Epithelial cell of esophagus (primary cell): ENCODE data around the gene DNAH6.

ENCODE experiments used
- DNase-seq: peaks from one replicate; pipeline ENCODE4 v3.0.0; 2010; ENCODE audit warnings: low read depth
- H3K4me3 ChIP-seq: 2 replicates; pipeline ENCODE4 v1.5.1; 2011; ENCODE audit warnings: mild to moderate bottlenecking, low read length, control low read depth
- TF ChIP-seq, protein P1 (sequence below): IDR thresholded peaks from 2 replicates; pipeline ENCODE4 v1.5.1; 2011; ENCODE audit warnings: low read depth, mild to moderate bottlenecking, low read length, control low read depth, inconsistent platforms; ENCODE audit not compliant: insufficient read depth; ENCODE audit errors: missing control alignments

The DNAH6 gene

GRCh38 chr2:84815146-84815545 lies 298.8 kb downstream of the DNAH6 start:
- no peak overlapping the region for H3K4me3 ChIP-seq
- DNase-seq: no peak
- TF ChIP-seq, protein P1, sequence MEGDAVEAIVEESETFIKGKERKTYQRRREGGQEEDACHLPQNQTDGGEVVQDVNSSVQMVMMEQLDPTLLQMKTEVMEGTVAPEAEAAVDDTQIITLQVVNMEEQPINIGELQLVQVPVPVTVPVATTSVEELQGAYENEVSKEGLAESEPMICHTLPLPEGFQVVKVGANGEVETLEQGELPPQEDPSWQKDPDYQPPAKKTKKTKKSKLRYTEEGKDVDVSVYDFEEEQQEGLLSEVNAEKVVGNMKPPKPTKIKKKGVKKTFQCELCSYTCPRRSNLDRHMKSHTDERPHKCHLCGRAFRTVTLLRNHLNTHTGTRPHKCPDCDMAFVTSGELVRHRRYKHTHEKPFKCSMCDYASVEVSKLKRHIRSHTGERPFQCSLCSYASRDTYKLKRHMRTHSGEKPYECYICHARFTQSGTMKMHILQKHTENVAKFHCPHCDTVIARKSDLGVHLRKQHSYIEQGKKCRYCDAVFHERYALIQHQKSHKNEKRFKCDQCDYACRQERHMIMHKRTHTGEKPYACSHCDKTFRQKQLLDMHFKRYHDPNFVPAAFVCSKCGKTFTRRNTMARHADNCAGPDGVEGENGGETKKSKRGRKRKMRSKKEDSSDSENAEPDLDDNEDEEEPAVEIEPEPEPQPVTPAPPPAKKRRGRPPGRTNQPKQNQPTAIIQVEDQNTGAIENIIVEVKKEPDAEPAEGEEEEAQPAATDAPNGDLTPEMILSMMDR: no peak

DNA sequence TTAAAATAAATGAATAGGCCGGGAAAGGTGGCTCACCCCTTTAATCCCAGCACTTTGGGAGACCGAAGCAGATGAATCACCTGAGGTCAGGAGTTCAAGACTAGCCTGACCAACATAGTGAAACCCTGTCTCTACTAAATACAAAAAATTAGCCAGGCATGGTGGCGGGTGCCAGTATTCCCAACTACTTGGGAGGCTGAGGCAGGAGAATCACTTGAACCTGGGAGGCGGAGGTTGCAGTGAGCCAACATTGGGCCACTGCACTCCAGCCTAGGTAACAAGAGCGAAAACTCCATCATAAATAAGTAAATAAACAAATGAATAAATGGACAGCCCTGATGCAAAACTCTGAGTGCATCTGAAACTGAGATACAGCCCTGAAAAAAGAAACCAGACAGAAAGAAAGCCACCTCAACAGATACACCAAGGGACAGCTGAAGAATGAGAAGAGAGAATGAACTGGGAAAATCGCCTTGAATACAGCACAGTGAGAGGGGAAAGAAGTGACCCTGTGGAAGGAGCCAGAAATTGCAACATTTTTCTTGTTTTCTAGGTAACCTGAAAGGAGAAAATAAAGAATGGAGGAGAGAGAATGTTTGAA lies 300.2 kb downstream of the DNAH6 start:
- DNase-seq: no peak
- TF ChIP-seq, protein P1: no peak
- H3K4me3 ChIP-seq: no peak overlapping the region

- TF ChIP-seq, protein P1: no peak
- no peak for DNase-seq
- H3K4me3 ChIP-seq: no peak overlapping the region
Observed at GRCh38 chr2:84817239-84817655, 300.9 kb downstream of the DNAH6 start.

- TF ChIP-seq, protein P1: no peak
- DNase-seq: no peak
- no peak overlapping the region for H3K4me3 ChIP-seq
Observed at GRCh38 chr2:84821806-84822205, 305.5 kb downstream of the DNAH6 start.

GRCh38 chr2:84823229-84823628 lies 306.9 kb downstream of the DNAH6 start:
- DNase-seq: no peak
- no peak overlapping the region for H3K4me3 ChIP-seq
- TF ChIP-seq, protein P1: no peak

DNA sequence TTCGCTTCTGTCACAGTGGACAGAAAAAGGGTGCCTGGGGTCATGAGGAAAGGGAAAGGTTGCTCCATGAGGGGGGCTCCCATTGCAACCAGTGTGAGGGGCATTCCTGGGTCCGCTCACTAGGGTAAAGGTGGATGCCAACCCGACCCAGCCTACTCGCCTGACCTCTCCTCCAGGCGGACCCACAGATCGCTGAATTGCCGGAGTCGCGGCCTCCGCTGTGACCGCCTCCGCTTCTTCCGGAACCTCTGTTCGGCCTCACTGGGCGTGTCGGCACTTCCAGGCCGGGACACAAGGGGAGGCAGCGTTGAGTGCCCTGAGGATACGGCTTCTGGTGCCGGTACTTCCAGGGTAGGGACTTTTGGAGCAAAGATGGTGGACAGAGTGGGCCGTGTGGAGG lies 307.5 kb downstream of the DNAH6 start:
- no peak overlapping the region for H3K4me3 ChIP-seq
- DNase-seq: no peak
- TF ChIP-seq, protein P1: no peak

- no peak for DNase-seq
- no peak overlapping the region for H3K4me3 ChIP-seq
- TF ChIP-seq, protein P1: no peak
Observed at GRCh38 chr2:84827978-84828575, 311.8 kb downstream of the DNAH6 start.
